ENCODE results near the gene HSBP1L1.

Gene HSBP1L1

GRCh38 chr18:79962835-79963657 is 1.4 kb upstream of the HSBP1L1 start:
- H3K4me3 ChIP-seq (replicated peaks; ENCODE audit: low read depth, low read length): peak overlapping the region; percentile 13; the same call in 1 of the 2 replicates
- peak; percentile 65 for DNase-seq (ENCODE audit: extremely low read depth, insufficient read length)
- H3K36me3 ChIP-seq (ENCODE audit: control insufficient read depth, insufficient read depth, low read length): no peaks in the 10 kb centered on the region
- no peaks in the 10 kb centered on the region for H3K27me3 ChIP-seq (replicated peaks; ENCODE audit: control insufficient read depth, insufficient read depth, low read length)
- peak; percentile 44 for TF ChIP-seq CTCF (IDR thresholded peaks at IDR 0.05; ENCODE audit: insufficient read depth, low read length, poor library complexity, severe bottlenecking)

- H3K36me3 ChIP-seq (ENCODE audit: control insufficient read depth, insufficient read depth, low read length): no peaks in the 10 kb centered on the region
- no peak for TF ChIP-seq CTCF (IDR thresholded peaks at IDR 0.05; ENCODE audit: insufficient read depth, low read length, poor library complexity, severe bottlenecking)
- no peak for DNase-seq (ENCODE audit: extremely low read depth, insufficient read length)
- peak overlapping the region; percentile 72 for H3K4me3 ChIP-seq (replicated peaks; ENCODE audit: low read depth, low read length)
- H3K27me3 ChIP-seq (replicated peaks; ENCODE audit: control insufficient read depth, insufficient read depth, low read length): no peaks in the 10 kb centered on the region
These were observed 649 bp upstream of the HSBP1L1 start for GRCh38 chr18:79963658-79964329.

GRCh38 chr18:79965119-79965902 is 868 bp downstream of the HSBP1L1 start:
- Histone ChIP-seq H3K27me3 (replicated peaks; ENCODE audit: control insufficient read depth, insufficient read depth, low read length) (no peaks in the 10 kb centered on the region), H3K4me3 (replicated peaks; ENCODE audit: low read depth, low read length) (peak overlapping the region; percentile 72), H3K36me3 (ENCODE audit: control insufficient read depth, insufficient read depth, low read length) (no peaks in the 10 kb centered on the region; the same call in 1 of the 2 replicates)
- no peak for TF ChIP-seq CTCF (IDR thresholded peaks at IDR 0.05; ENCODE audit: insufficient read depth, low read length, poor library complexity, severe bottlenecking)
- peak; percentile 46 for DNase-seq (ENCODE audit: extremely low read depth, insufficient read length)

DNA sequence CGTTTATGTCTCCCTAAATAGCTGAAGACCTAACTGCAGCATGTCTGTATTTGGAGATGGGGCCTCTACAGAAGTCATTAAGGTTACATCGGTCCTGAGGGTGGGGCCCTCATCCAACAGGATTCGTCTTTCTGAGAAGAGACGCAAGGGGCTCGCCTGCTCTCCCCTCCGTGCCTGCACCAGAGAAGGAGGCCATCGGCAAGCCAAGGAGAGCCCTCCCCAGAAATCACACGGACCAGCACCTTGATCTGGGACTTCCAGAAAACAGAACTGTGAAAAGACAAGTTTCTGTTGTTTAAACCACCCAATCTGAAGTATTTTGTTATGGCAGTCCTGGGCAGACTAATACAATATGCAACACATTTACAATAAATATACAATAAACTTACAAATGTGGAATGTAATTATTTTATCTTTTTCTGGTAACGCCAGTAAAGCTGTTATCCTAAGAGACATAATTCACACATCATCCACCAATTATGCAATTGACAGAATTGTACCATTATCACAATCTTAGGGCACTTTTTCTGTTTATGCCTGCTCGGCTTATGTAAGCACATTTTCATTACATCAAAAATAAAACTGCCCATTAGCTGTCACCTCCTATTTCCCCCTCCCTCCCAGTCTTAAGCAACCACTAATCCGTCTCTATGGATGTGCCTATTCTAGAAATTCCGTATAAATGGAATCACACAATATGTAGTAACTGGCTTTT is 6.1 kb downstream of the HSBP1L1 start:
- Histone ChIP-seq H3K27me3 (replicated peaks; ENCODE audit: control insufficient read depth, insufficient read depth, low read length) (no peaks in the 10 kb centered on the region), H3K36me3 (ENCODE audit: control insufficient read depth, insufficient read depth, low read length) (peaks cover 14% of the 10 kb centered on the region), H3K4me3 (replicated peaks; ENCODE audit: low read depth, low read length) (no peak overlapping the region)
- TF ChIP-seq CTCF (IDR thresholded peaks at IDR 0.05; ENCODE audit: insufficient read depth, low read length, poor library complexity, severe bottlenecking): no peak
- DNase-seq (ENCODE audit: extremely low read depth, insufficient read length): no peak

GRCh38 chr18:79971211-79971952 is 6.9 kb downstream of the HSBP1L1 start:
- DNase-seq (ENCODE audit: extremely low read depth, insufficient read length): no peak
- Histone ChIP-seq H3K36me3 (ENCODE audit: control insufficient read depth, insufficient read depth, low read length) (peaks cover 19% of the 10 kb centered on the region), H3K27me3 (replicated peaks; ENCODE audit: control insufficient read depth, insufficient read depth, low read length) (no peaks in the 10 kb centered on the region), H3K4me3 (replicated peaks; ENCODE audit: low read depth, low read length) (no peak overlapping the region)
- TF ChIP-seq CTCF (IDR thresholded peaks at IDR 0.05; ENCODE audit: insufficient read depth, low read length, poor library complexity, severe bottlenecking): no peak
